Measurements from ENCODE around the gene AGAP1. TPM values are rescaled to one million over a fixed set of nuclear protein-coding genes. Genes with fewer than 3 reads are reported as not detected.

The AGAP1 gene
- total RNA-seq, 1 donor from 2014 or later, result 27.5 TPM

- DNase-seq, result no peak
These were observed 474.3 kb downstream of the AGAP1 start for GRCh38 chr2:235968155-235968554.

- no peak for DNase-seq
These were observed 474.9 kb downstream of the AGAP1 start for GRCh38 chr2:235968616-235969324.

GRCh38 chr2:235970204-235971040, 476.6 kb downstream of the AGAP1 start:
- DNase-seq, result no peak

GRCh38 chr2:235976516-235976915, 482.7 kb downstream of the AGAP1 start:
- DNase-seq, result no peak

GRCh38 chr2:235976956-235977355, 483.1 kb downstream of the AGAP1 start:
- DNase-seq, result no peak

GRCh38 chr2:235977445-235977844, 483.6 kb downstream of the AGAP1 start:
- no peak for DNase-seq

- DNase-seq, result no peak
These were observed 484.2 kb downstream of the AGAP1 start for GRCh38 chr2:235978022-235978421.

GRCh38 chr2:235979037-235979436, 485.2 kb downstream of the AGAP1 start:
- no peak for DNase-seq

GRCh38 chr2:235979753-235980435, 486.1 kb downstream of the AGAP1 start:
- DNase-seq, result no peak

- DNase-seq, result no peak
These were observed 487.8 kb downstream of the AGAP1 start for GRCh38 chr2:235981631-235982030.

- DNase-seq, result no peak
These were observed 489.2 kb downstream of the AGAP1 start for GRCh38 chr2:235983016-235983415.

- no peak for DNase-seq
These were observed 490.7 kb downstream of the AGAP1 start for GRCh38 chr2:235984552-235984951.

- no peak for DNase-seq
These were observed 492.5 kb downstream of the AGAP1 start for GRCh38 chr2:235986361-235986760.

- no peak for DNase-seq
These were observed 494.6 kb downstream of the AGAP1 start for GRCh38 chr2:235988271-235989015.

GRCh38 chr2:235989591-235989990, 495.7 kb downstream of the AGAP1 start:
- DNase-seq, result no peak

GRCh38 chr2:235990344-235990743, 496.5 kb downstream of the AGAP1 start:
- DNase-seq, result no peak

GRCh38 chr2:235992024-235992423, 498.2 kb downstream of the AGAP1 start:
- no peak for DNase-seq

GRCh38 chr2:235996419-235996818, 502.6 kb downstream of the AGAP1 start:
- no peak for DNase-seq

- no peak for DNase-seq
These were observed 505.2 kb downstream of the AGAP1 start for GRCh38 chr2:235999011-235999410.

- no peak for DNase-seq
These were observed 507.5 kb downstream of the AGAP1 start for GRCh38 chr2:236001166-236001828.

- DNase-seq, result no peak
These were observed 508.0 kb downstream of the AGAP1 start for GRCh38 chr2:236001854-236002253.

- DNase-seq, result no peak
These were observed 514.2 kb downstream of the AGAP1 start for GRCh38 chr2:236008006-236008405.
